ENCODE measurements around the gene SUGCT.

SUGCT gene

GRCh38 chr7:40134428-40135316 is at the start of gene SUGCT, which contains the start of gene MPLKIP (continued):
- TF ChIP-seq, protein P1, sequence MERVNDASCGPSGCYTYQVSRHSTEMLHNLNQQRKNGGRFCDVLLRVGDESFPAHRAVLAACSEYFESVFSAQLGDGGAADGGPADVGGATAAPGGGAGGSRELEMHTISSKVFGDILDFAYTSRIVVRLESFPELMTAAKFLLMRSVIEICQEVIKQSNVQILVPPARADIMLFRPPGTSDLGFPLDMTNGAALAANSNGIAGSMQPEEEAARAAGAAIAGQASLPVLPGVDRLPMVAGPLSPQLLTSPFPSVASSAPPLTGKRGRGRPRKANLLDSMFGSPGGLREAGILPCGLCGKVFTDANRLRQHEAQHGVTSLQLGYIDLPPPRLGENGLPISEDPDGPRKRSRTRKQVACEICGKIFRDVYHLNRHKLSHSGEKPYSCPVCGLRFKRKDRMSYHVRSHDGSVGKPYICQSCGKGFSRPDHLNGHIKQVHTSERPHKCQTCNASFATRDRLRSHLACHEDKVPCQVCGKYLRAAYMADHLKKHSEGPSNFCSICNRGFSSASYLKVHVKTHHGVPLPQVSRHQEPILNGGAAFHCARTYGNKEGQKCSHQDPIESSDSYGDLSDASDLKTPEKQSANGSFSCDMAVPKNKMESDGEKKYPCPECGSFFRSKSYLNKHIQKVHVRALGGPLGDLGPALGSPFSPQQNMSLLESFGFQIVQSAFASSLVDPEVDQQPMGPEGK (tag by site-specific recombination; IDR thresholded peaks at IDR 0.05), result peak; percentile 62
- TF ChIP-seq ZNF121 (tag by site-specific recombination; IDR thresholded peaks at IDR 0.05) (no peak), REPIN1 (tag by site-specific recombination; IDR thresholded peaks at IDR 0.05; ENCODE audit: low read depth) (no peak), ZNF544 (tag by site-specific recombination; IDR thresholded peaks at IDR 0.05) (no peak), SCRT2 (tag by site-specific recombination; IDR thresholded peaks at IDR 0.05) (no peak), ZNF513 (tag by site-specific recombination; IDR thresholded peaks at IDR 0.05) (no peak), OVOL3 (tag by site-specific recombination; IDR thresholded peaks at IDR 0.05) (0 out of 2 replicates have a peak, but pooled peaks have one; percentile 40), ZNF704 (tag by site-specific recombination; IDR thresholded peaks at IDR 0.05) (no peak), KLF16 (tag by site-specific recombination; IDR thresholded peaks at IDR 0.05) (peak; percentile 97), ZNF76 (tag by site-specific recombination; IDR thresholded peaks at IDR 0.05; ENCODE audit: borderline replicate concordance, low read depth) (peak; percentile 79), ZNF146 (tag by site-specific recombination; IDR thresholded peaks at IDR 0.05) (no peak), FEZF1 (tag by site-specific recombination; IDR thresholded peaks at IDR 0.05) (peak; percentile 17; the same call in 1 of the 2 replicates), ZSCAN23 (tag by site-specific recombination; IDR thresholded peaks at IDR 0.05) (peak; percentile 66; the same call in 1 of the 2 replicates), ZEB2 (tag by site-specific recombination; IDR thresholded peaks at IDR 0.05) (peak; percentile 83), ZBTB20 (tag by site-specific recombination; IDR thresholded peaks at IDR 0.05) (peak; percentile 50; the same call in 1 of the 2 replicates), ZNF211 (tag by site-specific recombination; IDR thresholded peaks at IDR 0.05; ENCODE audit: low read depth) (no peak), TRIM28 (IDR thresholded peaks at IDR 0.05; ENCODE audit: borderline replicate concordance, low read length) (peak; percentile 59; the same call in 1 of the 2 replicates), ZNF16 (tag by site-specific recombination; IDR thresholded peaks at IDR 0.05; ENCODE audit: low read depth) (no peak), RBAK (tag by site-specific recombination; IDR thresholded peaks at IDR 0.05) (no peak)
- TF ChIP-seq, protein P2, sequence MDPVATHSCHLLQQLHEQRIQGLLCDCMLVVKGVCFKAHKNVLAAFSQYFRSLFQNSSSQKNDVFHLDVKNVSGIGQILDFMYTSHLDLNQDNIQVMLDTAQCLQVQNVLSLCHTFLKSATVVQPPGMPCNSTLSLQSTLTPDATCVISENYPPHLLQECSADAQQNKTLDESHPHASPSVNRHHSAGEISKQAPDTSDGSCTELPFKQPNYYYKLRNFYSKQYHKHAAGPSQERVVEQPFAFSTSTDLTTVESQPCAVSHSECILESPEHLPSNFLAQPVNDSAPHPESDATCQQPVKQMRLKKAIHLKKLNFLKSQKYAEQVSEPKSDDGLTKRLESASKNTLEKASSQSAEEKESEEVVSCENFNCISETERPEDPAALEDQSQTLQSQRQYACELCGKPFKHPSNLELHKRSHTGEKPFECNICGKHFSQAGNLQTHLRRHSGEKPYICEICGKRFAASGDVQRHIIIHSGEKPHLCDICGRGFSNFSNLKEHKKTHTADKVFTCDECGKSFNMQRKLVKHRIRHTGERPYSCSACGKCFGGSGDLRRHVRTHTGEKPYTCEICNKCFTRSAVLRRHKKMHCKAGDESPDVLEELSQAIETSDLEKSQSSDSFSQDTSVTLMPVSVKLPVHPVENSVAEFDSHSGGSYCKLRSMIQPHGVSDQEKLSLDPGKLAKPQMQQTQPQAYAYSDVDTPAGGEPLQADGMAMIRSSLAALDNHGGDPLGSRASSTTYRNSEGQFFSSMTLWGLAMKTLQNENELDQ (tag by site-specific recombination; IDR thresholded peaks at IDR 0.05; ENCODE audit: low read depth), result no peak
- TF ChIP-seq, protein P3, sequence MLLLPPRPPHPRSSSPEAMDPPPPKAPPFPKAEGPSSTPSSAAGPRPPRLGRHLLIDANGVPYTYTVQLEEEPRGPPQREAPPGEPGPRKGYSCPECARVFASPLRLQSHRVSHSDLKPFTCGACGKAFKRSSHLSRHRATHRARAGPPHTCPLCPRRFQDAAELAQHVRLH (tag by site-specific recombination; IDR thresholded peaks at IDR 0.05), result peak; percentile 95
- TF ChIP-seq, protein P4, sequence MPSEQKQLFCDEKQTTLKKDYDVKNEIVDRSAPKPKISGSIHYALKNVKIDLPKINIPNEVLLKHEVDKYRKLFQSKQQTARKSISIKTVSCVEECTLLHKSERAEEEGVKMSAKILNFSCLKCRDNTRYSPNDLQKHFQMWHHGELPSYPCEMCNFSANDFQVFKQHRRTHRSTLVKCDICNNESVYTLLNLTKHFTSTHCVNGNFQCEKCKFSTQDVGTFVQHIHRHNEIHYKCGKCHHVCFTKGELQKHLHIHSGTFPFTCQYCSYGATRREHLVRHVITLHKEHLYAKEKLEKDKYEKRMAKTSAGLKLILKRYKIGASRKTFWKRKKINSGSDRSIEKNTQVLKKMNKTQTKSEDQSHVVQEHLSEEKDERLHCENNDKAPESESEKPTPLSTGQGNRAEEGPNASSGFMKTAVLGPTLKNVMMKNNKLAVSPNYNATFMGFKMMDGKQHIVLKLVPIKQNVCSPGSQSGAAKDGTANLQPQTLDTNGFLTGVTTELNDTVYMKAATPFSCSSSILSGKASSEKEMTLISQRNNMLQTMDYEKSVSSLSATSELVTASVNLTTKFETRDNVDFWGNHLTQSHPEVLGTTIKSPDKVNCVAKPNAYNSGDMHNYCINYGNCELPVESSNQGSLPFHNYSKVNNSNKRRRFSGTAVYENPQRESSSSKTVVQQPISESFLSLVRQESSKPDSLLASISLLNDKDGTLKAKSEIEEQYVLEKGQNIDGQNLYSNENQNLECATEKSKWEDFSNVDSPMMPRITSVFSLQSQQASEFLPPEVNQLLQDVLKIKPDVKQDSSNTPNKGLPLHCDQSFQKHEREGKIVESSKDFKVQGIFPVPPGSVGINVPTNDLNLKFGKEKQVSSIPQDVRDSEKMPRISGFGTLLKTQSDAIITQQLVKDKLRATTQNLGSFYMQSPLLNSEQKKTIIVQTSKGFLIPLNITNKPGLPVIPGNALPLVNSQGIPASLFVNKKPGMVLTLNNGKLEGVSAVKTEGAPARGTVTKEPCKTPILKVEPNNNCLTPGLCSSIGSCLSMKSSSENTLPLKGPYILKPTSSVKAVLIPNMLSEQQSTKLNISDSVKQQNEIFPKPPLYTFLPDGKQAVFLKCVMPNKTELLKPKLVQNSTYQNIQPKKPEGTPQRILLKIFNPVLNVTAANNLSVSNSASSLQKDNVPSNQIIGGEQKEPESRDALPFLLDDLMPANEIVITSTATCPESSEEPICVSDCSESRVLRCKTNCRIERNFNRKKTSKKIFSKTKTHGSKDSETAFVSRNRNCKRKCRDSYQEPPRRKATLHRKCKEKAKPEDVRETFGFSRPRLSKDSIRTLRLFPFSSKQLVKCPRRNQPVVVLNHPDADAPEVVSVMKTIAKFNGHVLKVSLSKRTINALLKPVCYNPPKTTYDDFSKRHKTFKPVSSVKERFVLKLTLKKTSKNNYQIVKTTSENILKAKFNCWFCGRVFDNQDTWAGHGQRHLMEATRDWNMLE (tag by site-specific recombination; conservative IDR thresholded peaks at IDR 0.05; ENCODE audit: low read depth), result peak; percentile 78
- TF ChIP-seq, protein P5, sequence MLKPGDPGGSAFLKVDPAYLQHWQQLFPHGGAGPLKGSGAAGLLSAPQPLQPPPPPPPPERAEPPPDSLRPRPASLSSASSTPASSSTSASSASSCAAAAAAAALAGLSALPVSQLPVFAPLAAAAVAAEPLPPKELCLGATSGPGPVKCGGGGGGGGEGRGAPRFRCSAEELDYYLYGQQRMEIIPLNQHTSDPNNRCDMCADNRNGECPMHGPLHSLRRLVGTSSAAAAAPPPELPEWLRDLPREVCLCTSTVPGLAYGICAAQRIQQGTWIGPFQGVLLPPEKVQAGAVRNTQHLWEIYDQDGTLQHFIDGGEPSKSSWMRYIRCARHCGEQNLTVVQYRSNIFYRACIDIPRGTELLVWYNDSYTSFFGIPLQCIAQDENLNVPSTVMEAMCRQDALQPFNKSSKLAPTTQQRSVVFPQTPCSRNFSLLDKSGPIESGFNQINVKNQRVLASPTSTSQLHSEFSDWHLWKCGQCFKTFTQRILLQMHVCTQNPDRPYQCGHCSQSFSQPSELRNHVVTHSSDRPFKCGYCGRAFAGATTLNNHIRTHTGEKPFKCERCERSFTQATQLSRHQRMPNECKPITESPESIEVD (tag by site-specific recombination; IDR thresholded peaks at IDR 0.05), result no peak

All from HEK293 (cell line).